HG03469 (cell line): ENCODE measurements around the gene TBC1D8.

Experiments used
- ATAC-seq: cut with Tn5 transposase; IDR thresholded peaks from one replicate; pipeline ENCODE4 v1.9.1; 2021; ENCODE audit warnings: mild to moderate bottlenecking, moderate library complexity, moderate number of reproducible peaks; ENCODE audit not compliant: unreplicated experiment

TBC1D8 gene

DNA sequence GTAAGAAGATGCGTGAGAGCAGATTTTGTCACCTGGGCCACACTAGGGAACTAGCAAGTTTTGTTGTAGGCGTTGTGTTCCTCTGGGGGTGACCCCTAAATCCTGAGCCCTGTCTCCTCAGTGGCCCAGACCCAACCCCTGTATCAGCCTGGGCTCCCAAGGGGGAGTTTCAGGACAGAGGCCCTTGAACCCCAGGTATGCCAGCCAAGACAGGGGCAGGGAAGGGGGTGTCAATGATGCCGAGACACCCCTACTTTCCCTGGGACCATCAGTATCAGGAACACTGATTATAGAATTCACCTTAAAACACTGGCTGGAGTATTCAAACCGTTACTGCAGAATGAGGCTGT is 188.2 kb downstream of the TBC1D8 start:
- ATAC-seq: no peak

DNA sequence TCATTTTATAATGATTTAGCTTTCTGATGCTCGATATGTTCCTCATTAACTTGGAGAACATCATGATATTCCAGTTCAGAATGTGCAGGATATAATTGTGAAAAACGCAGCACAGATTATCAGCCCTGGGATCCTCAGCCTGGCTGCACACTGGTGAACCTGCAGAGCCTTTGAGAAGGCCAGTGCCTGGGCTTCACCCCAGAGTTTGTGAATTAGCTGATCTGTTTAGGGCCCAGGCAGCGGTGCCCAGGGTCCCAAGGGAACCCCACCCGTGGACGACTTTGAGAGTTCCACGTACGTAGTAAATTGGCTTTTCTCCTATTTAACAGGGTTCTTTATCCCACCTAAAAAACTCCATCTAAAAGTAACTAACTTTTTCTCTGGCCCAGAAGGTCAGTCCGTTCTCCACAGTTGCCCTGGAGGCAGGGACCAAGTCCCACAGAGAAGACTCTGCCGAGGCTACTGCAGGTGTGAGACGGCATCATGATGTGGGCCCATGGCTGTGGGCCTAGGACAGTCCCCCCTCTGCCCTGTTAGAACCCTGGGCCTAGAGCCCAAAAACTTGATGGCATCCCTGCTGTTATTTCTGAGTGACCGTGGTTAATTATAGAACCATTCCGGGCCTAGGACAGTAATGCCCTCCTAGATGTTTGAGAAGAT is 188.7 kb downstream of the TBC1D8 start:
- ATAC-seq: no peak

DNA sequence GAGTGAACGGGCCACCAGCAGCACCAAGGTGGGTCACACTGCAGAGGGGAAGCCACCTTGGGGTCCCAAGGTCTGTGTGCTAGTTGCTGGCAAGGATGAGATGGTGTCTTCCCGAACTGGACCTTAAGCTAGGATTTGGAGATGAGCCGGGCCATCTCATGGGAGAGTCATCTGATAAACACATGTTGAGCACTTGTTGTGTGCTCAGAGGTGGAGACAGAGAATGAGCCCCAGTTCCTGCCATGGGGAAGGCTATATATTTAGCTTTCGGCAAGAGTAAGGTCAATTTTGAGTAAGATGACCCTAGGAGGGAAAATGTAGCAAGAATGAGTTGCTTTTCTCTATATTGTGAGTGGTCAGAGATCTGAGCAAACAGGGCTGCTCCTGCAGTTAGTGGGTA is 190.5 kb downstream of the TBC1D8 start:
- ATAC-seq: no peak

DNA sequence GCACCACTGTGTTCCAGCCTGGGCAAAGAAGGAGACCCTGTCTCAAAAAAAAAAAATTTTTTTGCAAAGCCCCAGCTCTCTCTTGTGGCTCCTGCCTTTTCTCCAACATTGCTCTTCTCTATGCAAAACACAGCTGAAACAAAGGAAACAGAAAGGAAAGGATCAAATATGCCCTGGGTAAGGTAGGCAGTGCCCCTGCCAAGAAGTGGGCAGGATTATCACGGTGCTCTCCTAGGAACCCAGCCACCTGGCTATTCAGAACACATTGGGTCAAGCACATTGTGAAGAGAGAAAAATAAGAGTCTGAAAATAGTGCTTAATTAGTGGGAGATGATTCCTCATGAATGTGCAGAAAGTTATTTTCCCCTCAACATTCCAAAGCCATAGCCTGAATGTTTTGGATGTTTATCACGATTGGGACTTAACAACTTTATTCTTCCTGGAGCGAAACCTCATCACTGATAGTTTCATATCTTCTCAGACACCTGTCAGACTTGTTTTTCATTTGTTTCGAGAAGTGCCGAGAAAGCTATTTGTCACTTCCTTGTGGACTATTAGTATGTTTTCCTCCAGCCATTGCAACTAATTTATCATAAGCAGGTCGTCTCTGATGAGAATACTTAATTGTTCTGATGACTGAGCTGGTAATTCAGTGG is 191.8 kb downstream of the TBC1D8 start:
- ATAC-seq: no peak

DNA sequence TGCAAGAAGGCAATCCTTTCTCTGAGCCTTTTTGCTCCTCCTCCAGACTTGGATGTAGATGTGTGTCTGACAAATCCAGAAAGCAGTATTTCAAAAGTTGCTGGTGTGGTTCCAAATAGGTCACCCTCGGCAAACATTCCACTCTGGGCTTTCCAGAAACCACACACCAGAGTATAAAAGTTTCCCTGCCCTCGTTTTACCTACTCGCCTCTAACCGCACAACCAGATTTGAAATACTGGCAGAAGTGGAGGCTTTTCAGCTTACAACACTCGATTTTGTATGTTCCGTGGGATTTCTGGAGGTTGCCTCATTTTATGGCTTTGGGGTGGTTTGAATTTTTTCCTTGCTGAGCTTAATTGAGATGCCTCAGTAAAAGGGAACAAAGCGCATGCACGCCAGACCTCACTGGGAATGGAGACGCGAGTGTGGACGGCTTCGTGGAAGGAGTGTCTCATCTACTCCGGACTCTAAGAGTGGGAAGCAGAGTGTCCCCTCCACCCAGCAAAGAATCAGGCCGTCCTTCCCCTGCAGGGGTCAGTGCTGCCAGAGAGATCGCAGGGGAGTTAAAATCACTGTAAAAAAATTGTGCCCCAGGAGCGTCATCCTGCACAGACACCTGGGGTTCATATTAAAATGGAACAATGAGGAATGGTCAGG is 193.1 kb downstream of the TBC1D8 start:
- no peak for ATAC-seq
